HFF-Myc (cell line): Measurements from ENCODE around the gene C17orf114.
A peak's percentile ranks its signal among the peaks of the same experiment; 100 is the strongest.

Experiments used
- DNase-seq: peaks from one replicate; pipeline ENCODE4 v3.0.0-alpha.2; 2011; ENCODE audit warnings: low read depth; ENCODE audit errors: extremely low read depth
- H3K4me3 ChIP-seq: replicated peaks from 2 replicates; pipeline ENCODE4 v1.5.1; 2011; ENCODE audit warnings: low read depth, mild to moderate bottlenecking, control low read depth, low read length
- CTCF ChIP-seq: IDR thresholded peaks from 2 replicates; pipeline ENCODE4 v1.5.1; 2012; ENCODE audit warnings: mild to moderate bottlenecking, low read depth, low read length, control low read depth; ENCODE audit errors: missing control alignments

Gene C17orf114

GRCh38 chr17:4811471-4811870 lies 9.3 kb upstream of the C17orf114 start:
- no peak for DNase-seq
- H3K4me3 ChIP-seq = no peak overlapping the region
- no peak for TF ChIP-seq CTCF

- no peak for DNase-seq
- no peak for TF ChIP-seq CTCF
- H3K4me3 ChIP-seq = no peak overlapping the region
Observed at GRCh38 chr17:4810696-4811290, 8.7 kb upstream of the C17orf114 start.

DNA sequence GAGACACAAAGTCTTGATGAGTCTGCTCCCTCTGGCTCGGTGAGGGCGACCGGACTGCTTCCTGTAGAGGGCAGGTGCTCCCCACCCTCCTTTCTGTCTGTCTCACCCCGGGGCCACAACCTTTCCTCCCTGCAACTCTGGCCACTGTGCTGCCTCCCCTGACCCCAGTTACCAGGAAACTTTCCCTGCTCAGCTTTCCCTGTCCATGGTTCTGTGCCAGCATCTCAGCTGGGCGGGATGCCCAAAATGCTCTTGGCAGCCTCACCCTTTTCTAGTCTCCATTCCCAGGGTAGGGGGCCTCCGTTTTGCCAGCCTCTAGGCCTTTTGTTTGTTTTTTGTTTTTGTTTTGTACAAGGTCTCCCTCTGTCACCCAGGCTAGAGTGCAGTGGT lies 6.2 kb upstream of the C17orf114 start:
- TF ChIP-seq CTCF = no peak
- H3K4me3 ChIP-seq = no peak overlapping the region
- DNase-seq = no peak

- TF ChIP-seq CTCF = no peak
- H3K4me3 ChIP-seq = peak overlapping the region; percentile 65
- no peak for DNase-seq
Observed at GRCh38 chr17:4807605-4808377, 5.7 kb upstream of the C17orf114 start.

DNA sequence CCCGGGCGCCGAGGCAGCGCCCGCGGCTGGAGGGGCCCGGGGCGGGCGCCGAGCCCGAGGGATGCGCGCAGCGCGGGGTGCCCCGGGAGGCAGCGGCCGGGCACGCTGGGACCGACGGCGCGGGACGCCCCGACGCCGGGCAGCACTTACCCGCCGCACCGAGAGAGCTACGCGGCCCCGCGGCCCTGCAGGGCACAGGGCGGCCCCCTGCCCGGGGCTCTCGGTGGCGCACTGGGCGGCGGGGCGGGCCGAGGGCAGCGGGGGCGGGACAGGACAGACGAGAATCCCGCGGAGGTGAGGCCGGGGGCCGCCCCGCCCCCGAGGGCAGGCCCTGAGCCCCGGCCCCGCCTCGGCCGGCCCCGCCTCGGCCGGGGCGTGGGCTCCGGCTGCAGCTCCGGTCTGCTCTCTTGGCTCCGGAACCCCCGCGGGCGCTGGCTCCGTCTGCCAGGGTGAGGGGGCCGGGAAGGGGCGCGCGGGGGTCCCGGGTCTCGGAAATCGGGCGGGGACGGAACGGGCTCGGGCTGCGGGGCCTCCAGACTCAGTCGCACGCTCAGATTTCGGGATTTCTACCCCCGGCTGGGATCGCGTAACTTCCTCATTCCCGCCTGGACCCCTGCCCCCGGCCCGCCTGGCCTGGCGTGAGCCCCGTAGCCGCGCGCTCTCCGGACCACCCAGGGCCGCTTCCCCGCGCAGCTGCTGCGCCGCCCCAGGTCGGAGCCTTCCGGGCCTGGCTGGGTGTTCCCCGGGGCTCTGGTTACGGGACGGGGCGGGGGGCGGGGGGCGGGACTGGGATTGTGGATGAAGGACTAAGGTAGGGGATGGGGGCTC lies 4.9 kb upstream of the C17orf114 start, which contains the start of gene PLD2:
PLD2 (plus strand) TSS at position 376 of the 828 bp plus-strand sequence. CDS start 621 bp downstream, outside the sequence.
- DNase-seq = no peak
- no peak for TF ChIP-seq CTCF
- peak within 1 kb of the TSS; percentile 65 for H3K4me3 ChIP-seq

GRCh38 chr17:4806456-4806776 lies 4.3 kb upstream of the C17orf114 start:
- H3K4me3 ChIP-seq = peak overlapping the region; percentile 65
- no peak for TF ChIP-seq CTCF
- DNase-seq = no peak
